ENCODE results near the gene DMD.
"Not testable (repeated sequence)": the region's sequence is repeated elsewhere in the genome, so short reads cannot be mapped to it uniquely, and the experiment has no call there.

DMD gene

GRCh38 chrX:33211356-33212260, at the start of gene DMD:
Gene DMD (minus strand): TSS chrX:33211549. CDS start chrX:33211312, 237 bp downstream.
- DNase-seq, result peak; percentile 83

- DNase-seq, result no peak
These were observed 41.0 kb upstream of the DMD start for GRCh38 chrX:33252306-33252825.

- DNase-seq, result no peak
These were observed 7.5 kb upstream of the DMD start for GRCh38 chrX:33218819-33219218.

- no peak for DNase-seq
These were observed 1.2 kb downstream of the DMD start for GRCh38 chrX:33210156-33210555.

GRCh38 chrX:33207056-33207455, 4.3 kb downstream of the DMD start:
- no peak for DNase-seq

- no peak for DNase-seq
These were observed 6.0 kb downstream of the DMD start for GRCh38 chrX:33205321-33205720.

GRCh38 chrX:33204889-33205288, 6.5 kb downstream of the DMD start:
- peak; percentile 55 for DNase-seq

GRCh38 chrX:33198561-33199279, 12.6 kb downstream of the DMD start:
- DNase-seq, result no peak

- DNase-seq, result no peak
These were observed 15.7 kb downstream of the DMD start for GRCh38 chrX:33195698-33196097.

GRCh38 chrX:33194876-33195433, 16.4 kb downstream of the DMD start:
- DNase-seq, result no peak

- no peak for DNase-seq
These were observed 17.1 kb downstream of the DMD start for GRCh38 chrX:33194289-33194688.

- no peak for DNase-seq
These were observed 21.3 kb downstream of the DMD start for GRCh38 chrX:33190016-33190415.

GRCh38 chrX:33188881-33189280, 22.5 kb downstream of the DMD start:
- DNase-seq, result no peak

GRCh38 chrX:33188286-33188685, 23.1 kb downstream of the DMD start:
- no peak for DNase-seq

GRCh38 chrX:33184803-33185202, 26.5 kb downstream of the DMD start:
- not testable (repeated sequence) for DNase-seq

GRCh38 chrX:33183361-33183760, 28.0 kb downstream of the DMD start:
- peak; percentile 68 for DNase-seq

GRCh38 chrX:33178690-33179089, 32.7 kb downstream of the DMD start:
- DNase-seq, result no peak

- DNase-seq, result no peak
These were observed 33.1 kb downstream of the DMD start for GRCh38 chrX:33178218-33178617.

GRCh38 chrX:33175201-33175600, 36.1 kb downstream of the DMD start:
- no peak for DNase-seq

GRCh38 chrX:33171041-33171440, 40.3 kb downstream of the DMD start:
- no peak for DNase-seq

GRCh38 chrX:33161829-33162228, 49.5 kb downstream of the DMD start:
- no peak for DNase-seq

GRCh38 chrX:33160273-33160672, 51.1 kb downstream of the DMD start:
- DNase-seq, result no peak

- DNase-seq, result no peak
These were observed 55.1 kb downstream of the DMD start for GRCh38 chrX:33156152-33156726.
